Prostate gland (tissue), 2 donors: ENCODE measurements around the gene TTLL4. TPM values are rescaled to one million over a fixed set of nuclear protein-coding genes. Genes with fewer than 3 reads are reported as not detected.

Source experiments
- DNase-seq: peaks from one replicate; pipeline ENCODE4 v3.0.0-alpha.2; 2019; ENCODE audit warnings: low spot score
- H3K27ac ChIP-seq, 2 donors: fragments of 200-600 bp; sonication (generic); 2 replicates each; pipeline ENCODE4 v1.5.1; 2017 to 2019
- H3K27me3 ChIP-seq: fragments of 200-600 bp; sonication (generic); replicated peaks from 2 replicates; pipeline ENCODE4 v1.5.1; 2019; ENCODE audit not compliant: insufficient read depth
- H3K36me3 ChIP-seq, 2 donors: fragments of 200-600 bp; sonication (generic); 1 replicate in 1 of 2; 2 replicates in 1 of 2; pipeline versions ENCODE4 v1.5.1 to v1.8.1; 2017 to 2019
- H3K4me1 ChIP-seq: fragments of 200-600 bp; sonication (generic); replicated peaks from 2 replicates; pipeline ENCODE4 v1.5.1; 2019
- H3K4me3 ChIP-seq, 2 donors: fragments of 200-600 bp; sonication (generic); 2 replicates each; pipeline ENCODE4 v1.5.1; 2017 to 2019
- H3K9me3 ChIP-seq: fragments of 200-600 bp; sonication (generic); 2 replicates; pipeline ENCODE4 v1.5.1; 2017
- CTCF ChIP-seq, 4 experiments: fragments of 200-600 bp in 2 of 4; fragments of 450-650 bp in 2 of 4; sonication (generic) in 2 of 4; IDR thresholded peaks; 1 replicate in 3 of 4; 2 replicates in 1 of 4; pipeline ENCODE4 v1.5.1; 2016 to 2019; ENCODE audit warnings: antibody characterized with exemption in 4 of 4, mild to moderate bottlenecking in 2 of 4, moderate library complexity in 2 of 4
- POLR2A ChIP-seq: fragments of 450-650 bp; IDR thresholded peaks from one replicate; pipeline ENCODE4 v1.6.1; 2016; ENCODE audit warnings: antibody characterized with exemption, mild to moderate bottlenecking
- POLR2AphosphoS5 ChIP-seq: sonication (generic); formaldehyde crosslinking; IDR thresholded peaks from one replicate; pipeline ENCODE4 v1.6.1; 2017; ENCODE audit warnings: antibody characterized with exemption
- WGBS: methylation state at CpG from one replicate; pipeline ENCODE4 v1.1.5; 2018; 5-methylcytosine and 5-hydroxymethylcytosine counted together
- intact Hi-C: fragments of 100-400 bp; cut with DNase I; formaldehyde crosslinking; loops from one replicate; pipeline ENCODE4 v1.14.2; 2022
- total RNA-seq, 2 donors: library from RNA; depleted of rRNA; stranded (reverse); fragments of >200 nt; gene quantifications; one replicate each; pipeline ENCODE4 v1.1.0, GENCODE V29; 2016

The TTLL4 gene
- total RNA-seq, 2 donors from 2014 or later = 21.1 to 63.8 TPM

GRCh38 chr2:218708086-218708485 is 2.5 kb upstream of the TTLL4 start:
- TF ChIP-seq CTCF (IDR thresholded peaks at IDR 0.05) (no peak), POLR2AphosphoS5 (no peak), POLR2A (no peak)
- Histone ChIP-seq H3K9me3 (no peaks in the 10 kb centered on the region), H3K36me3 (no peaks in the 10 kb centered on the region), H3K27me3 (no peaks in the 10 kb centered on the region), H3K4me3 (no peak overlapping the region), H3K27ac (no peak overlapping the region), H3K4me1 (no peaks in the 10 kb centered on the region)
- intact Hi-C loops = no loop called here
- DNase-seq = no peak
- WGBS = 95% methylated on average over 4 of the region's 4 CpGs

- no peak for TF ChIP-seq POLR2A
- TF ChIP-seq POLR2AphosphoS5 = no peak
- TF ChIP-seq CTCF (IDR thresholded peaks at IDR 0.05) = no peak
- no peaks in the 10 kb centered on the region for H3K9me3 ChIP-seq
- H3K4me3 ChIP-seq = no peak overlapping the region
- H3K27ac ChIP-seq = no peak overlapping the region
- intact Hi-C loops = loop anchor here (2.0 kb wide), 1 partner anchor 137 kb away; no protein-coding TSS in a partner anchor
- no peaks in the 10 kb centered on the region for H3K4me1 ChIP-seq
- WGBS = 73% methylated on average over 8 of the region's 8 CpGs
- no peak for DNase-seq
- no peaks in the 10 kb centered on the region for H3K36me3 ChIP-seq
- H3K27me3 ChIP-seq = no peaks in the 10 kb centered on the region
Measured at GRCh38 chr2:218709908-218710307, 727 bp upstream of the TTLL4 start.

GRCh38 chr2:218710334-218710686 is 325 bp upstream of the TTLL4 start:
- peak overlapping the region in 1 of 2 donors; percentile 93 for H3K27ac ChIP-seq
- peak overlapping the region; percentile 69 to 78 for H3K4me3 ChIP-seq
- H3K36me3 ChIP-seq = no peaks in the 10 kb centered on the region
- no peaks in the 10 kb centered on the region for H3K4me1 ChIP-seq
- intact Hi-C loops = loop anchor here (2.0 kb wide), 1 partner anchor 136 kb away; no protein-coding TSS in a partner anchor
- H3K9me3 ChIP-seq = no peaks in the 10 kb centered on the region
- 40% methylated on average over 14 of the region's 14 CpGs for WGBS
- no peaks in the 10 kb centered on the region for H3K27me3 ChIP-seq
- TF ChIP-seq CTCF (IDR thresholded peaks at IDR 0.05) (no peak), POLR2AphosphoS5 (no peak), POLR2A (no peak)
- no peak for DNase-seq

GRCh38 chr2:218711550-218711929 is 905 bp downstream of the TTLL4 start:
- intact Hi-C loops = loop anchor here (2.0 kb wide), 1 partner anchor 135 kb away; no protein-coding TSS in a partner anchor
- H3K4me1 ChIP-seq = no peaks in the 10 kb centered on the region
- H3K9me3 ChIP-seq = no peaks in the 10 kb centered on the region
- 7% methylated on average over 5 of the region's 5 CpGs for WGBS
- DNase-seq = no peak
- no peak for TF ChIP-seq POLR2A
- TF ChIP-seq POLR2AphosphoS5 = no peak
- no peak for TF ChIP-seq CTCF (IDR thresholded peaks at IDR 0.05)
- no peaks in the 10 kb centered on the region for H3K36me3 ChIP-seq
- peak overlapping the region; percentile 93 to 95 for H3K27ac ChIP-seq
- H3K4me3 ChIP-seq = peak overlapping the region; percentile 69 to 78
- no peaks in the 10 kb centered on the region for H3K27me3 ChIP-seq

GRCh38 chr2:218713922-218714321 is 3.3 kb downstream of the TTLL4 start:
- intact Hi-C loops = no loop called here

More at GRCh38 chr2:218713922-218714321, 3.3 kb downstream of the TTLL4 start:
- Histone ChIP-seq H3K27me3 (no peaks in the 10 kb centered on the region), H3K27ac (no peak overlapping the region), H3K4me1 (no peaks in the 10 kb centered on the region), H3K9me3 (no peaks in the 10 kb centered on the region), H3K36me3 (no peaks in the 10 kb centered on the region), H3K4me3 (no peak overlapping the region)
- 87% methylated on average over 2 of the region's 2 CpGs for WGBS
- no peak for DNase-seq
- TF ChIP-seq CTCF (IDR thresholded peaks at IDR 0.05) (no peak), POLR2A (no peak), POLR2AphosphoS5 (no peak)
